Spleen (tissue), 11 donors: Measurements from ENCODE around the gene KIF20A. TPM values are rescaled to one million over a fixed set of nuclear protein-coding genes. Genes with fewer than 3 reads are reported as not detected.
"Not testable (repeated sequence)": the region's sequence is repeated elsewhere in the genome, so short reads cannot be mapped to it uniquely, and the experiment has no call there.

Experiments used
- DNase-seq: peaks from one replicate; pipeline ENCODE4 v3.0.0-alpha.2; 2020
- H3K27ac ChIP-seq, 8 donors: fragments of 200-600 bp; sonication (generic) in 7 of 8; 1 replicate in 4 of 8; 2 replicates in 4 of 8; pipeline versions ENCODE4 v1.5.0 to v1.8.0; 2016 to 2021; ENCODE audit warnings: inconsistent platforms in 4 of 8, mild to moderate bottlenecking in 4 of 8, moderate library complexity in 1 of 8
- H3K27me3 ChIP-seq, 7 donors: fragments of 200-600 bp; sonication (generic) in 6 of 7; replicated peaks in 1 of 7; 1 replicate in 4 of 7; 2 replicates in 3 of 7; pipeline versions ENCODE4 v1.5.0 to v1.8.0; 2016 to 2021; ENCODE audit warnings: inconsistent platforms in 3 of 7, mild to moderate bottlenecking in 1 of 7
- H3K36me3 ChIP-seq, 6 donors: fragments of 200-600 bp; sonication (generic) in 5 of 6; 1 replicate in 4 of 6; 2 replicates in 2 of 6; pipeline versions ENCODE4 v1.5.0 to v1.8.0; 2016 to 2021; ENCODE audit warnings: inconsistent platforms in 2 of 6
- H3K4me1 ChIP-seq, 6 donors: fragments of 200-600 bp; sonication (generic) in 5 of 6; 1 replicate in 3 of 6; 2 replicates in 3 of 6; pipeline versions ENCODE4 v1.5.0 to v1.8.0; 2016 to 2021; ENCODE audit warnings: inconsistent platforms in 3 of 6
- H3K4me3 ChIP-seq, 8 donors: fragments of 200-600 bp; sonication (generic) in 7 of 8; 1 replicate in 4 of 8; 2 replicates in 4 of 8; pipeline versions ENCODE4 v1.5.0 to v1.8.0; 2016 to 2021; ENCODE audit warnings: inconsistent platforms in 4 of 8, mild to moderate bottlenecking in 4 of 8, moderate library complexity in 2 of 8
- H3K9me3 ChIP-seq, 8 donors: fragments of 200-600 bp; sonication (generic) in 7 of 8; 1 replicate in 4 of 8; 2 replicates in 4 of 8; pipeline versions ENCODE4 v1.5.0 to v1.8.0; 2016 to 2021; ENCODE audit warnings: inconsistent platforms in 4 of 8
- POLR2A ChIP-seq, 3 donors: fragments of 450-650 bp; IDR thresholded peaks; one replicate each; pipeline ENCODE4 v1.5.1; 2017; ENCODE audit warnings: antibody characterized with exemption in 3 of 3, mild to moderate bottlenecking in 1 of 3
- POLR2AphosphoS5 ChIP-seq, 3 donors: sonication (generic); formaldehyde crosslinking; IDR thresholded peaks; one replicate each; pipeline ENCODE4 v1.5.1; 2017; ENCODE audit warnings: antibody characterized with exemption in 3 of 3
- WGBS, 5 donors: extraction: QIAGEN DNeasy Blood & Tissue Kit in 3 of 5; methylation state at CpG; one replicate each; pipeline versions ENCODE4 v1.1.5 to v1.1.7; 2013 to 2018; 5-methylcytosine and 5-hydroxymethylcytosine counted together
- intact Hi-C: fragments of 100-400 bp; cut with DNase I; formaldehyde crosslinking; loops from one replicate; pipeline ENCODE4 v1.15.0; 2023; ENCODE audit warnings: low total_unique reads
- polyA plus RNA-seq, 3 donors: library from polyadenylated mRNA; stranded (reverse); fragments of 200-250 nt; gene quantifications; one replicate each; pipeline ENCODE4 v1.2.1, GENCODE V29; 2013
- total RNA-seq, 7 donors: library from RNA; depleted of rRNA in 3 of 7; stranded (reverse); fragments of >200 nt in 3 of 7; fragmentation: NEBNext Ultra II Directional in 4 of 7; extraction: Animal tissue kit (Norgen Biotek cat#: 25700) in 4 of 7; gene quantifications; one replicate each; pipeline versions ENCODE4 v1.1.0 to v1.2.1, GENCODE V29; 2016 to 2021
- TF ChIP-seq, protein P1 (sequence below), 11 experiments: fragments of 200-600 bp in 7 of 11; fragments of 450-650 bp in 4 of 11; sonication (generic) in 4 of 11; IDR thresholded peaks in 8 of 11; conservative IDR thresholded peaks in 3 of 11; 1 replicate in 7 of 11; 2 replicates in 4 of 11; pipeline versions ENCODE4 v1.4.0 to v1.8.0; 2016 to 2021; ENCODE audit warnings: antibody characterized with exemption in 11 of 11, inconsistent platforms in 4 of 11, mild to moderate bottlenecking in 1 of 11
- donor health status: healthy with polysubstance abuse.
- donor health status: DM: no; HTN: no; CAD: no; lungs with moderate emphysema.
- donor health status: DM: no; HTN: no; CAD: no.
- donor health status: Bipolar disorder and iron deficiency.
- donor health status: healthy.
- donor health status: DM: no; HTN: no; CAD: no.
- donor health status: DM: yes; HTN: yes; CAD: no.

KIF20A gene
- total and polyA plus RNA-seq, 10 donors, result 0.83 to 5.9 (median 3.1) TPM

DNA sequence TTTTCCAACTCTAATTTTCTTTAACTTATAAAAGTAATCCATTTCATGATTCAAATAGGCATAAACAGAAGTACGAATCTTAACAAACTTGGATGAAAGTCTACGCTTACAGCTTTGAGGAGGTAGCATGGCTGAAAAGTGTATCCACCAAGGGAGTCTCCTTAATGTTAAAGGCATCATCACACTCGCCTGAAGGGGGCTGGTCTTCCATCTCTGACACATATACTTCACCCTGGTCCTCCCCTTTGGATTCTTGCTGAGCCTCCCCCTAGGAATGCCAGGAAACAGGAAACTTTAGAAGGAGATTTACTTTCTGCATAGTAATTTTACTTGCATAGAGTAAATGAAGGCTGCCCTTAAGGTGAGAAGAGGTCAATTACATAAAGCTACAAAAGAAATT lies 29.4 kb upstream of the KIF20A start:
- 43 to 76% (median 54%) methylated on average over 3 of the region's 3 CpGs for WGBS, 5 donors
- TF ChIP-seq POLR2A (IDR thresholded peaks at IDR 0.05), result no peak
- TF ChIP-seq POLR2AphosphoS5 (IDR thresholded peaks at IDR 0.05), result no peak
- TF ChIP-seq, protein P1, sequence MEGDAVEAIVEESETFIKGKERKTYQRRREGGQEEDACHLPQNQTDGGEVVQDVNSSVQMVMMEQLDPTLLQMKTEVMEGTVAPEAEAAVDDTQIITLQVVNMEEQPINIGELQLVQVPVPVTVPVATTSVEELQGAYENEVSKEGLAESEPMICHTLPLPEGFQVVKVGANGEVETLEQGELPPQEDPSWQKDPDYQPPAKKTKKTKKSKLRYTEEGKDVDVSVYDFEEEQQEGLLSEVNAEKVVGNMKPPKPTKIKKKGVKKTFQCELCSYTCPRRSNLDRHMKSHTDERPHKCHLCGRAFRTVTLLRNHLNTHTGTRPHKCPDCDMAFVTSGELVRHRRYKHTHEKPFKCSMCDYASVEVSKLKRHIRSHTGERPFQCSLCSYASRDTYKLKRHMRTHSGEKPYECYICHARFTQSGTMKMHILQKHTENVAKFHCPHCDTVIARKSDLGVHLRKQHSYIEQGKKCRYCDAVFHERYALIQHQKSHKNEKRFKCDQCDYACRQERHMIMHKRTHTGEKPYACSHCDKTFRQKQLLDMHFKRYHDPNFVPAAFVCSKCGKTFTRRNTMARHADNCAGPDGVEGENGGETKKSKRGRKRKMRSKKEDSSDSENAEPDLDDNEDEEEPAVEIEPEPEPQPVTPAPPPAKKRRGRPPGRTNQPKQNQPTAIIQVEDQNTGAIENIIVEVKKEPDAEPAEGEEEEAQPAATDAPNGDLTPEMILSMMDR (IDR thresholded peaks at IDR 0.05 in 8 of 11, conservative IDR thresholded peaks at IDR 0.05 in 3 of 11), result no peak

DNA sequence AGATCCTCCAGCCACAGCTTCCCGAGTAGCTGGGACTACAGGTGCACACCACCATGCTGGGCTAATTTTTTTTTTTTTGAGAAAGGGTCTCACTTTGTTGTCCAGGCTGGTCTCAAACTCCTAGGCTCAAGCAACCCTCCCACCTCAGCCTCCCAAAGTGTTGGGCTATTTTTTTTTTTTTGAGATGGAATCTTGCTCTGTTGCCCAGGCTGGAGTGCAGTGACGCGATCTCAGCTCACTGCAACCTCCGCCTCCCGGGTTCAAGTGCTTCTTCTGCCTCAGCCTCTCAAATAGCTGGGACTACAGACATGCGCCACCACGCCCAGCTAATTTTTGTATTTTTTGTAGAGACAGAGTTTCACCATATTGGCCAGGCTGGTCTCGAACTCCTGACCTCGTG lies 22.9 kb upstream of the KIF20A start:
- H3K27ac ChIP-seq, H3K4me1 ChIP-seq, H3K27me3 ChIP-seq, H3K4me3 ChIP-seq, DNase-seq, H3K9me3 ChIP-seq, intact Hi-C loops: not testable (repeated sequence)
- peaks cover 0 to 54% (median 51%) of the 10 kb centered on the region in 6 donors for H3K36me3 ChIP-seq
- WGBS, 5 donors, result 95 to 99% (median 98%) methylated on average over 9 of the region's 9 CpGs

More for the DNA sequence above, 29.4 kb upstream of the KIF20A start:
- H3K27ac ChIP-seq, result no peak overlapping the region
- intact Hi-C loops, result no loop called here
- no peaks in the 10 kb centered on the region for H3K36me3 ChIP-seq
- no peak for DNase-seq
- no peaks in the 10 kb centered on the region for H3K4me1 ChIP-seq
- H3K4me3 ChIP-seq, result no peak overlapping the region
- no peaks in the 10 kb centered on the region for H3K9me3 ChIP-seq
- no peaks in the 10 kb centered on the region for H3K27me3 ChIP-seq

DNA sequence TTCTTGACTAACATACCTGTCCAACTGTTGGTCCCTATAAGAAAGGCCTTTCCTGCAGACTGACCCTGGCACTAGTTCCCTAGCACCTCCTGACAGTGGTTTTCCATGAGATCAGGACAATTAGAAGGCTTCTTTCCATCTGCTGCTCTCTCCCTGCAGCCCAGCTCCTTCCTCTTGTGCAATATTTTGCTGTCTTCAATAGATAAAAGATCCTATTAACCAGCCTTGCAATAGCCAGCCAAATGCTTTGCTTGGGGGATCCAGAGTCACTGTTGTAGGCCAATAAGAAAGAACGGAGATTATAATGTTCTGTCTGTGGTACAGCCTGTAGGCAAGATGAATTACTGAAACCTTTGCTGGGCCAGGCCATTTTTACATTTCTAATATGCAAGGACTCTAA lies 21.3 kb upstream of the KIF20A start:
- DNase-seq, result no peak
- H3K9me3 ChIP-seq, result no peaks in the 10 kb centered on the region
- TF ChIP-seq POLR2A (IDR thresholded peaks at IDR 0.05), result no peak
- TF ChIP-seq POLR2AphosphoS5 (IDR thresholded peaks at IDR 0.05), result no peak
- TF ChIP-seq, protein P1 (IDR thresholded peaks at IDR 0.05 in 8 of 11, conservative IDR thresholded peaks at IDR 0.05 in 3 of 11), result no peak
- intact Hi-C loops, result no loop called here
- no peak overlapping the region for H3K27ac ChIP-seq
- H3K27me3 ChIP-seq, result no peaks in the 10 kb centered on the region
- no peak overlapping the region for H3K4me3 ChIP-seq
- H3K36me3 ChIP-seq, result peaks cover 9 to 71% (median 68%) of the 10 kb centered on the region in 6 donors
- 92 to 100% (median 100%) methylated on average over 1 of the region's 1 CpG for whole genome bisulfite sequencing, 5 donors
- no peaks in the 10 kb centered on the region for H3K4me1 ChIP-seq

DNA sequence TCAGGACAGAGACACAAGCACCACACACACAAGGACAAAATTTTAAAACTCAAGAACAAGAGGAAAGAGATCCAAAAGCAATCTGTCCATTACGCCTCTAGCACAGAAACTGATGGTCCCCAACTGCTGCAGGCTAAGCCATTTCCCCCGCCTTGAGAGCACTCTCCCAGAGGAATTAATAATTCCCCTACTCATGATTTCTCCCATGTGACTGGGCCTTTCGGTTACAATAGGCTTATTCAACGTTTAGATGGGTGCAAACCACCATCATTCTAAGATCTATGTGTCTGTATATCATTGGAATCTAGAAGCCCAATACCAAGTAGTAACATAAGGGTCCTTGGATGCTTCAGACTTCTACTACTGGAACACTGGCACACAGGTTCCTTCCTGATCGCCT lies 19.2 kb upstream of the KIF20A start:
- Histone ChIP-seq H3K4me3 (no peak overlapping the region), H3K36me3 (peaks cover 20 to 91% (median 88%) of the 10 kb centered on the region in 6 donors), H3K4me1 (no peaks in the 10 kb centered on the region), H3K27ac (no peak overlapping the region), H3K9me3 (no peaks in the 10 kb centered on the region), H3K27me3 (no peaks in the 10 kb centered on the region)
- no peak for DNase-seq
- intact Hi-C loops, result no loop called here
- TF ChIP-seq, protein P1 (IDR thresholded peaks at IDR 0.05 in 8 of 11, conservative IDR thresholded peaks at IDR 0.05 in 3 of 11), result no peak
- TF ChIP-seq POLR2A (IDR thresholded peaks at IDR 0.05), result no peak
- no peak for TF ChIP-seq POLR2AphosphoS5 (IDR thresholded peaks at IDR 0.05)
- 90 to 96% (median 92%) methylated on average over 5 of the region's 5 CpGs for WGBS, 5 donors

DNA sequence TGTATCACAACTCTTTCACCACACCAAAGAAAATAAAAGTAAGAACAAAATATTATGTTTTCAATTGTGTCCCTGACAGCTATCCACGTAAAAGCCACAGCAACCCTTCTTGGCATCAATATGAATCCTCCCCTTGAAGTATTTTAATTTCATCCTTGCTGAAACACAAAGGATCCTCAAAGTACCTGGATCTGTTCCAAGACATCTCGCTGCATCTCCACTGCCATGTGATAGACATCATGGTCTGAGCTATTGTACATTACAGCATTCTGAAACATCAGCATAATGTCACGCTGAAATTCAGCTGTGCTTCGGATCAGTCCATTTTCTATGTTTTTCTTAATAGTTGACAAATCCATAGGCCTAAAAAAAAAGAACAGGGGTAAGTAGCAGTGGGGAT lies 18.2 kb upstream of the KIF20A start:
- peaks cover 24 to 100% (median 97%) of the 10 kb centered on the region in 6 donors for H3K36me3 ChIP-seq
- no peak overlapping the region for H3K4me3 ChIP-seq
- 94 to 98% (median 96%) methylated on average over 4 of the region's 4 CpGs for WGBS, 5 donors
- H3K27ac ChIP-seq, result no peak overlapping the region
- DNase-seq, result no peak
- no peaks in the 10 kb centered on the region for H3K4me1 ChIP-seq
- H3K9me3 ChIP-seq, result no peaks in the 10 kb centered on the region
- intact Hi-C loops, result no loop called here
- no peaks in the 10 kb centered on the region for H3K27me3 ChIP-seq
- TF ChIP-seq POLR2AphosphoS5 (IDR thresholded peaks at IDR 0.05) (no peak), POLR2A (IDR thresholded peaks at IDR 0.05) (no peak)
